A172 (cell line): ENCODE results near the gene ESPL1. TPM values are rescaled to one million over a fixed set of nuclear protein-coding genes. Genes with fewer than 3 reads are reported as not detected.

ENCODE experiments used
- DNase-seq: peaks from one replicate; pipeline ENCODE4 v3.0.0-alpha.2; 2015; ENCODE audit warnings: low spot score
- total RNA-seq: library from RNA; depleted of rRNA; stranded (reverse); fragments of >200 nt; shearing (Covaris generic); gene quantifications from 2 replicates; pipeline ENCODE4 v1.2.3, GENCODE V29; 2014

Gene ESPL1
- total RNA-seq, 1 experiment from 2014 or later, result 29.4 TPM

DNA sequence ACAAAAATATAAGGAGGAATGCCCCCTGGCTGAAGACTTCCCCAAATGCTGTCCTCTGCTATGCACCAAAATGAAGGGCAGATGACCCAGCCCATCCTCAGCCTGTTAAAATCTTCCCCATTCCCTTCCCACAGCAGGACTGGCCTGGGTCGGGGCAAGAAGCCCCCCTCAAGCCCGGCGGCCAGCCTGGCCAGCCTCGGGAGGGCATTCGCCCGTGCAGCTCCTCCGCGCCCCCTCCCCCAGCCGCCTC is 36.5 kb upstream of the ESPL1 start:
- no peak for DNase-seq

DNA sequence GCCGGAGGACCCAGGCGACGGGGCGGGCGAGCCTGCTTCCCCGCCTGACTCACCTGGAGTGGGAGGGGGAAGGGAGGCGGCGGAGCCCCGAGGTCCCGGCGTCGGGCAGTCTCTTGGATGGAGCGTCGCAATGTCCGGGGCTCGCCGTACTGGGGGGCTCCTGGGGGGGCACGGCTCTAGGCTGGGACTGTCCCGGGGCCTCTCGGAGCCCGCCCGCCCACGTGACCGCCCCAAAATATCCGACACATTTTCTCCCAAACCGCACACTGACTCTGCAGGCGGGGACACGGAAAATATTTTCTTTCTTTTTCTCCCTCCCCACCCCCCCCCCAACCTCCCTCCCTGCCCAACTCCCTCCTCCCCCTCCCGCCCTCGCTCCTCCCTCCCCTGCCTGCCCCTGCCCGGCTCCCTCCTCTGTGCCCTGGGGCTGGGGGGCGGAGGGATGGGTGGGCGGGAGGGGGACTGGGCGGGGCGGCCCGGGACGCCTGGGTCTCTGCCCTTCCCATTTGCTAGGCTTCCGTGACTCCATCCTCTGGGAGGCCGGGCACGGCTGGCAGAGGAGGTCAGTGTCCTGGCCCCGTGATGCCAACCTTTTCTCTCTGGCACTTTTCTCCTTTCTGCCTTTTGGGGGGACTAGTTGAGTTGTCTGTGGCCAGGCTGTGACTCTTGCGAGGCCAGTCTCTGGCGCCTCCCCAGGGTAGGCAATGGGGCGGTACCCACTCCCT is 36.0 kb upstream of the ESPL1 start, which contains the start of gene RARG:
Gene RARG, minus strand, starts transcription at position 289 of the 725 bp plus-strand sequence. CDS start 4,664 bp downstream, outside the sequence.
- peak; percentile 71 for DNase-seq

DNA sequence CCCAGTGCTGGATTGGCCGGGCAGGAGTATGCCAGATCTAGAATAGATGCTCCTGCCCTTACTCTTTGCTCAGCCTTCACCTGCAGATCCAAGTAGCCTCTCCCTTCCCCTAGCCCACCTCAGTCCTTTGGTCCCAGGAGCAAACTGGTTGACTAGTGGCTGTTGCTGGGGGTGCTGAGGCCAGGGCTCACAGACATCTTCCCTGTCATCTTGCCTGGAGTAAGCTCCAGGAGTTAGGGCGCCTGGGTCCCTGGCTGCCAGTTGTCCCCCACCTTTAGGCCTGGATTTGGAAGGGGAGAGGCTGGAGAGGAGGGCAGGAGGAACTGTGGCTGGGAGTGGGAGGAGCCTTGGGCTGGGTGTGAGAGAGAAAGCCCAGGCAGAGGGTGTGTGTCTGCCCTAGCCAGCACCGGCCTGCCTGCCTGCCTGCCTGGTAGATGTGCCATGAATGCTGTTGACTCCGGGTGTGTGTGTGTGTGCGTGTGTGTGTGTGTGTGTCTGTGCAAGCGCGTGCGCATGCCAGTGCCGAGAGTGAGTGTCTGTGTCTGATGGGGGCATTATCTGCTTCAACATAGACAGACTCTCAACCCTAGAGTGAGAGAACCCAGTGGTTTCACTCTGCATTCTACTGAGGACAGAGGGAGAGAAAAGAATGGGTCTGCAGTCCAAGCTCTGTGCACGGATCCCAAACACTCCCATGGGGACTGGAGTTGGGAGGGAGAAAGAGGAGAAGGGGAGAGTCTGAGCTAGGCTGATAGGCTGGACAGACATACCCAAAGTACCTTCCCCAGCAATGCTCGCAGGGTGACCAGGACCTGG is 35.2 kb upstream of the ESPL1 start:
- peak; percentile 48 for DNase-seq

DNA sequence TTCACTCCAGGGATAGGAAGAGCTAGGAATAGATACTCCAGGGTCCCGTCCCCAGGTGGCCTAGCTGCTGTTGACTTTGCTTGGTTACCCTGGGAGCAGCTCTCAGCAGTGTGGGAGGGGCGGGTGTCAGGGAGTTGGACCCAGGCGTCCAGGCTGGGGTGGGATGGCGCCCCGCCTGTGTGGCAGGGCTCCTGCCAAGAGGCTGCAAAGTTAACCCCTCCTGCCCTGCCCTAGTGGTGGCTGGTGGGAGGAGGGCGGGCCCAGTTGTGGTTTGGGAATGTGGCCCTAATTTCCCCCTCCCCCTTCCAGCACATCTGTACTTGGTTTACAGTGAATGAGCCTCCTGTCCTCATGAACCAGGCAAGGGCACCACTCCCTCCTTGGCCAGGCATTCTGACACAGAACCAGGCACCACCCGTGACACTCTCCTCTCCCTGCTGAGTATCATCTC is 34.4 kb upstream of the ESPL1 start:
- DNase-seq, result no peak

DNA sequence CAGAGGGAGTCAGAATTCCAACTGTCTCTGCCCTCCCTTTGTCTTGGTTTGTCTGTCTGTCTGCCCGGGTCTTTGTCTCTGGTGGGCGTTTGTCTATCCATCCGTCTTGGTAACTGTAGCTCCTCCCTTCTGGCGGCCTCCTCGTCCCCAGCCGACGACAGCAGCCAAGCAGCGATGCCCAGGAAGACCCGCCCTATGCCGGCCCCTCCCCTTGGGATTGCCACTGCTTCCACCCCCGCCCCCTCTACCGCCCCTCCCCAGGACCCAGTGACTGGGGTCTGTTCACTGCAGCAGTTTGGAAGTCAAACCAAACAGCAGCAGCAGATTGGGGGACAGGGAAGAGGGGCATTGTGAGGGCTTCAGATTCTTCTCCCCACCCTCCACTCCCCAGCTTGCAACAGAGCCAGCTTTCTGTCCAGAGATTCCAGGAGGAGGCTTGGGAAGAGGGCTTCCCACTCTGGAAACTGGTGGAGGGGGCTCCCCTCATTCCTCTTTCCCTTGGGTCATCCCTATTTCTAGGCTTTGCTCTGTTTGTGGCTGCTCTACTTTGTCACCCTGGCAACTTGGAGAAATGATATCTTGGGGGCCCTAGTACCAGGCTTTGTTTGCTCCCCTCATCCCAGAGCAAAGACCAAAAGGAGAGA is 33.7 kb upstream of the ESPL1 start:
- no peak for DNase-seq

DNA sequence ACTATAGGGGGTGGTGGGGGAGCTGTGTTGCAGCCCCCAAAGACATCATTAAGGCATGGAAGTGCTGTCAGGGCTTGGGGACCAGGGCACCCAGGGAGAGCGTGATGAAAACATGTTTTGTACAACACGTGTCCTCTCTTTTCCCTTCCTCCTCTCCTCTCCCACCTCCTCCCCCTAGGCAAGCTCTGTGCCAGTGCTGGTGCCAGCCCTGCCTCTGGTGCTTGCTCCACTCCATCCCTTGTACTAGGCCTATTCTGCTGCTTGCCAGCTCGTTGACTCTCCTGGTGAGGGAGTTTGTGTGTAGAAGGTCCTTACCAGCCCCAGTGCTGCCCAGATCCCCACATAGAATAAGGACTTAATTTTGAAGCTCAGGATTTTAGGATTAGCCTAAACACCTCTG is 32.9 kb upstream of the ESPL1 start:
- no peak for DNase-seq

DNA sequence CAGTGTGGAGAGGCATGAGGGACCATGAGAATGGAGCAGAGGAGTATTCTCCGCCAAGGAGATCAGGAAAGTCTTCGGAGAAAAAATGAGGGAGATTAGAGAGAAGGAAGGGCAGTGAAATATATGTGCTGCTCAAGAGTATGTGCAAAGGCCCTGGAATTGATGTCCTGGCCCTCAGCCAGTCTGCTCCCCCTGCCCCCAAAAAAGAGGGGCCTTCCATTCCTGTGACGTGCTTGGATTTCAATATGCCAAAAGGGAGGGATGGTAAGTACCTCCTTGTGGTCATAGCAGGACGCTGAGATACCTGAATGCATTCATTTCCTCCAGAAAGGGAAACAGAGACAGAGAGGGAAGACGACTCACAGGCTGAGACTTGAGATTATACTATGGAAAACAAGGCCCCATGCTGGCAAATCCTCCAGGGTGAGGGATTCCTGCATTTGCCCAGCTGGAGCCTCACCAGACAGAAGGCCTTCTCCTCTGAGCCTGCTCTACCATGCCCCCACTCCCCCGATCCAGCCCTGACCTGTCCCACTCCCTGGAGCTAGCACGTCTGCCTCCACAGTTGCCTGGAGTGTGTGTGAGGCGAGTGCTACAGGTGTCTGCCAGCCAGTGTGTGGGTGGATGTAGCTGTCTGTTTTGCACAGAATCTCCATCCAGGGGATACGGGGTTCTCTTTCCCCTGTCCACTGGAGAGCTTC is 32.2 kb upstream of the ESPL1 start:
- DNase-seq, result no peak

DNA sequence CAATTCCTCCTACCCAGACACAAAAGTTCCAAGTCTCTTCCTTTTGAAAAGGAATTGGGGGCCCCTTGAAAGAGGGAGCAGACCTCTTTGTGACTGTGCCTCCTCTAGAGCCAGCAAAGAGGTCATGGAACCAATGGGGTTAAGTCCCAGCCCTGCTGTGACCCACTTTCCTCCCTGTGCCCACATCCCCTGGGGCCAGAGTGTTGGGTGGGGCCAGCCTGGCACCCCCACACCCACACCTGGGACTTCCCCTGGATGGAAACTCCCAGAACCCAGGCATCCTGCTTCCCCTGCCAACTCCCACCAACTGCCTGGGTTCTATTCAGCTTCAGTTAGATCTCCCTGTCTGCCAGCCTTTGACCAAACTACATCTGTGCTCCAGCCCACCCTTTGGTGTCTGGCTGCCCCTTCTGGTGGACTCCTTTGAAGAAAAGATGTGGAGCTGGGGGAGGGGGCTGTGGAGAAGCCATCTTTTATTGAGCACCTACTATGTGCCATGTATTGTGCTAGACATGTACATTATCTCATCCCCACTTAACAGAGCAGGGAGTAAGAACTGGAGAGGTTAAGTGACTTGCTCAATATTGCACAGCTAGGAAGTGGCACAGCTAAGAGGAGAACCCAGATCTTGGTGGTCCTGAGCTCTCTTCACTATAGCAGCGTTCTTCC is 31.5 kb upstream of the ESPL1 start:
- DNase-seq, result no peak

DNA sequence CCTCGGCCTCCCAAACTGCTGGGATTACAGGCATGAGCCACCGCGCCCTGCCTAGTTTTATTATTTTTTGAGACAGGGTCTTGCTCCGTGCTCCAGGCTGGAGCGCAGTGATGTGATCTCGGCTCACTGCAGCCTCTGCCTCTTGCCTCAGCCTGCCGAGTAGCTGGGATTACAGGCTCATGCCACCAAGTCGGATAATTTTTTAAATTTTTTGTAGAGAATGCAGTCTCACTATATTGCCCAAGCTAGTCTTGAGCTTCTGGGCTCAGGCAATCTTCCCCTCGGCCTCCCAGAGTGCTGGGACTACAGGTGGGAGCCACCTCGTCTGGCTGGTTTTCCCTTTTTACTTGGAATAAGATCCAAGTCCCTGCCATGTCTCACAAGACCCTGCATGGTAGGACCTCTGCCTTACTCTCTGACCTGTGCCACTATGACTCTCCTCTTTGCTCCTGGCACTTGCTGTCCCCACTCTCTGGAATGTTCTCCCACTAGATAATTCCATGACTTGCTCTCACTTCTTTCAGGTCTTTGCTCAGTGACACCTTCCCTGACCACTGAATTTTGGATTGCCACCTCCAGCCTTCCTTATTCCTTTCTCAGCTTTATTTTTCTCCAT is 28.3 kb upstream of the ESPL1 start:
- no peak for DNase-seq

DNA sequence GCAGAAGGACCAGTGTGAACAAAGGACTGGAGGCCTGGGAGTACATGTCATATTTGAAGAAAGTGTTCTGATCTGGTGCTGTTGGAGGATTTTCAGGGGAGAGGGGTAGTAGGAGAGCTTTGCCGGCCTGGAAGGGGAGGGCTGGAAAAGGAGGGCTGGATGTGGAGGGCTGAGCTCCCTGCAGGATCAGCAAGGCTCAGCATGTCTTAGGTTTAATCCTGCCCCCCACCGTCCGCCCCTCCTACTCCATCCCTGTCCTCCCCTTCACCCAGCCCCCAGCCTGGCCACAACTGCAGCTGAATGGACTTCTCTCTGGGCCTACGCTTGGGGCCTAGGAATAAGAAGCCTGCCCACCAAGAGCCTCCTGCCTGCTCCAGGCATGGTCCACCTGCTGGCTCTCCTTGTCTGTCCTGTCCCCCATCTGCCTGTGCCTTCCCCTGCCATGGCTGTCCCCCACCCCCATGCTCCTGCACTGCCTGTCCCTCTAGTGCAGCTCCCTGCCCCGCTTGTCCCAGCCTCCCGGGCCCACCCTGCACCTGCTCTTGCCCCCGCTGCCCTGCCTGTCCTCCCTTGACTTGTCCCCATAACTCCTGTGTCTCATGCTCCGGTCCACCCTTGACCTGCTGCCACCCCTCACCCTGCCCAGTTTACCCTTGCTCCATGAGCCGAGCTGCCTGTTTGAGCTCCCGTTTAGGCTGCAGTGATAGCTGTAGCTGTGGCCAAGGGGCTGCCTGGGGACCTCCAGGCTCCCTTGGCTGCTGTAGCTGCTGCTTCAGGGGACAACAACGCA is 26.3 kb upstream of the ESPL1 start:
- DNase-seq, result no peak

DNA sequence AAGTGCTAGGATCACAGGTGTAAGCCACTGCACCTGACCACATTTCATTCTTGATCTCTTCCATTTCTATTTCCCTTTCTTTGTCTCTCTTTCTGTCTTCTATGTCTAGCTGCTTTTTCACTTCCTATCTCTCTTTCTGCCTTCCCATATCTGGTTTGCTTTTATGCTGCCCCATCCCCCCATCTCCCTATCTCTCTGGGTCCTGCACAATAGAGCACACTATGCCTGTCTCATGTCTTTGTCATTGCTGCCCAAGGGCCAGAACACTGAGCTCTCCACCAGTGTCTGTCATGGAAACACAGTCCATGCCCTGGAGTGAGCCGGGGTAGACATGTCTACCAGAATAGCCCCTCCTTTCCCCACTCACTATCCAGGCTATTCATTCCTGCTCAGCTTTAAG is 23.8 kb upstream of the ESPL1 start:
- DNase-seq, result no peak

DNA sequence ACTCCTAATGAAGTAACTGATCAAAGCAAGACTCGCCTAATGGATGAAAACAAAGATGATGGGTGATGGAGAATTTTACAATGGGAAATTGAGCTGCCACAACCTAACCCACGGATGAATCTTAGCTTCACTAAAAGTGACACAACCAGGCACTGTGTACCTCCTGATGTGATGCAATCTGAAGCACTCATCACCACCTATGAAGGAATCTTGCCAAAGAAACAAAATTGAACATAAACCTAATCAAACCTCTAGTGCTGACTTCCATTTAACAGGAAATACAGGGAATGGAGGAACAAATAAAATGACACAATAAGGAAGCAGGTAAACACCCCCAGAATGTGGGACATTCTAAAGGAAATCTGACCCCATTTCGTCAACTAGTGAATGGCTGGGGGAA is 22.8 kb upstream of the ESPL1 start:
- DNase-seq, result no peak

DNA sequence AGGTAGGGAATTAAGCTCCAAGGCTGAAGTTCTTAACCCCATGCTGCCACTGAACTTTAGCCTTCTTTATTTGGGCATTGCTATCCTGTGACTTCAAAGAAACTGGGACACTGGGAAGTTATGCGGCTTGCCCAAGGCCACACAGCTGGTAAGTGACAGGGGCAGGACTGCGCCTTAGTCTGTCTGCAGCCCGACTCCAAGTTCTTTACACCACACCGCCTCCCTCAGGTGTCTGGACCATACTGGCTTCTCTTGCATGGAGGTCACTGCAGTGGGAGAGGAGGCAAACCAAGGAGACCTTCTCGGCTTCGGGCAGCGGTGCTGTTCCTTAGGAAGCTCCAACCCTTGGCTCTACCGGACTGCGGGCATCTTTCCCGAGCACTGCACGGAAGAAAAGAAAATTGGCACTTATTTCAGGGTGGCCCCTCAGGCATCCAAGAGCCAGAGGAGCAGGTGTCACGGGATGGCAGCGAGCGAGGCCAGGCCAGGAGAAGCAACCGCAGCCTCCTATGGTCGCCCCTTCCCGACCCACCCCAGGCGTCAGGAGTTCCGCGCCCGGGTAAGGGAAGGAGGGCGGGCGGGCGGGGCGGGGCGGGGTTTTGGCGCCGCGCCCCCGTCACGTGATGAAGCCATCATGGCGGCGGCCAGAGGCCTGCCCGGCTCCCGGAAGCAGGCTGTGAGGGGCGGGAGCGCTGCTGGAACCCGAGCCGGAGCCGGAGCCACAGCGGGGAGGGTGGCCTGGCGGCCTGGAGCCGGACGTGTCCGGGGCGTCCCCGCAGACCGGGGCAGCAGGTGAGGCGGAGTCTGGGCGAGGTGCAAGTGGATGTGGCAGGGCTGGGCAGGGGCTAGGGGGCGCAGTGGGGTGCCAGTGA is 16.4 kb upstream of the ESPL1 start:
- peak; percentile 69 for DNase-seq

DNA sequence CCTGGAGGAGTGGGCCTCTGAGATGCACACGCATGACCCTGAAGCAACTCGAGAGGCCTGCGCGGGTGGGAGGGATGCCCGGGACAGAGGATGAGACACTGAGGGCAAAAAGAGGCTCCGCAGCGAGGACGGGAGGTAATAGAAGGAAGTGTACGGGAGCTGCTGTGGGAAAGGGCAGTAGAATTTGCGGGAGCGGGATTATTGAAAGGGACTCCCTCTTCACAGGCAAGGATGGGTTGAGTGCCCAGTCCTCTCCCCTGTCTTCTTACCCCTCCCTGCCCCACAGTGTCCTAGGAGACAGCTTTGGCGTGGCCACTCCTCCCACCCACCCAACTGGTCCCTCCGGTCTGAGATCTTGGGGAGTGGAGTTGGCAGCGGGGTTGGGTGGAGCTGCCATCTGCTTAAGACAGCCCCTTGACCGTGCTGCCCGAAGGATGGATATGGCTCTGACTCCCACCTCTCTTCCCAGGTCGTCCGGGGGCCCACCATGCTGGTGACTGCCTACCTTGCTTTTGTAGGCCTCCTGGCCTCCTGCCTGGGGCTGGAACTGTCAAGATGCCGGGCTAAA is 15.7 kb upstream of the ESPL1 start:
- peak; percentile 26 for DNase-seq

DNA sequence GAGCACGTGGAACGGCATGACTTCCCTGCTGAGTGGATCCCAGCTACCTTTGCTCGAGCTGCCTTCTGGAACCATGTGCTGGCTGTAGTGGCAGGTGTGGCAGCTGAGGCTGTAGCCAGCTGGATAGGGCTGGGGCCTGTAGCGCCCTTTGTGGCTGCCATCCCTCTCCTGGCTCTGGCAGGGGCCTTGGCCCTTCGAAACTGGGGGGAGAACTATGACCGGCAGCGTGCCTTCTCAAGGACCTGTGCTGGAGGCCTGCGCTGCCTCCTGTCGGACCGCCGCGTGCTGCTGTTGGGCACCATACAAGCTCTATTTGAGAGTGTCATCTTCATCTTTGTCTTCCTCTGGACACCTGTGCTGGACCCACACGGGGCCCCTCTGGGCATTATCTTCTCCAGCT is 14.8 kb upstream of the ESPL1 start:
- no peak for DNase-seq

DNA sequence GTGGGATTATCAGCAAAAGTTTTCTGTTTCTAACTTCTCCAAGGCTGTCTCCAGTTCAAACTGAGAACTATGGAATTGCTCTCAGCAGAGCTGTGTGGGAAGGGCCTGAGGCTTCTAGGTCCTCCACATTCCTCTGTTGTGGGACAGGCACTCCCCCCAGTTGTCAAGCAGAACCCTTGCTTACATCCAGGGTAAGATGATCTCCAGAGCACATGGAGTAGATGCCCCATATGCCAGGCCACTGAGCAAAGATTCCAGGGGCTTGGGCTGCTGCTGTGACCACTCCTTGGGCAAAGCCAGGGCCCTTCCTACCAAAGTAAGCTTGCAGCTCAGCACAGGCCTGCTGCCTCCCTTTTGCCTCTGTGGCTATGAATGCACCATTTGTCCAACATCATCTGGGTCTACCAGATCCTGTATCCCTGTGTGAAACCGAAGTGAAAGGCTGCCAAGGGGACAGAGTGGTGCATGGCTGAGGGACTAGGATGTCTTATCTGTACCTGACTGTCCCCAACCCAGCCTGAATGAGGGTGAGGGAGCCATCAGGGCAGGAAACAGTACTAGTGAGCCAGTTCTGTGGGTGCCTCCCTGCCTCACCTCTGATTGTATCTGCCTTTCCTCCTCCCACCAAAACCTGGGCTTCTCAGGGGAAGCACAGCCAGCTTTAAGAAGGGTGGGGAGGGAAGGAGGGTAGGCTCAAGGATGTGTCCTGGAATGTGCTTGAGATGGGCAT is 13.1 kb upstream of the ESPL1 start:
- no peak for DNase-seq

DNA sequence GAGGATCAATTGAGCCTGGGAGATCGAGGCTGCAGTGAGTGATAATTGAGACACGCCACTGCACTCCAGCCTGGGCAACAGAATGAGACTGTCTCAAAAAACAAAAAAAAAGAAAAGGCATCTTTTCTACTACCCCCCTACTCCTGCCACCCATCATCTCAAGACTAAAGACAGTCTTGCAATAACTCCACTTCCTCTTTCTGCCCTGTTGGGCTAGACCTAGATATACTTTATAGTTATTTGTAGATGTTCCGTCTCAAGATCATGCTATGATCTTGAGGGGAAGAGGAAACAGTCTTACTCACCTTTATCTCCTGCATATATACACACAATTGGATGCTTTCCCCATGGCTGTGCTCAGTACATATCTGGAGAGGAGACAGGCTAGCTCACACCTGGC is 12.1 kb upstream of the ESPL1 start:
- no peak for DNase-seq
